DOHH2 (cell line): ENCODE measurements around the gene ZDHHC9.

Source experiments
- EZH2phosphoT487 ChIP-seq: fragments of 200-600 bp; sonication (generic); IDR thresholded peaks from 2 replicates; pipeline ENCODE4 v1.6.1; 2017; ENCODE audit warnings: borderline replicate concordance, mild to moderate bottlenecking, antibody characterized with exemption, low read length, moderate library complexity, mixed read lengths
- TF ChIP-seq, protein P1 (sequence below): fragments of 200-600 bp; sonication (generic); IDR thresholded peaks from one replicate; pipeline ENCODE4 v1.5.1; 2014; ENCODE audit warnings: antibody characterized with exemption, mild to moderate bottlenecking, low read depth, low read length; ENCODE audit not compliant: poor library complexity, severe bottlenecking

DNA sequence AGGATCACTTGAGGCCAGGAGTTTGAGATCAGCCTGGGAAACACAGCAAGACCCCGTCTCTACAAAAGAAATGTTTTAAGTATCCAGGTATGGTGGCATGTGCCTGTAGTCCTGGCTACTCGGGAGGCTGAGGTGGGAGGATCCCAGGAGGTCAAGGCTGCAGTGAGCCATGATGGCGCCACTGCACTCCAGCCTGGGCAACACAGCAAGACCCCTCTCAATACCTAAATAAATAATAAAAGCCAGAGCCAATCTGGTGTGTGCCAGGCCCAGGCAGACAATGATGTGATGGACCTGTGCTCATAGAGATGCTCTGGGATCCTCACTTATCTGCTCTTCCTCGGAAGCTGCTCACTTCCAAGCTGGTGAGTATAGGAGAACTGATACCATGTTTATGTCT is 82.1 kb downstream of the ZDHHC9 start:
- TF ChIP-seq, protein P1, sequence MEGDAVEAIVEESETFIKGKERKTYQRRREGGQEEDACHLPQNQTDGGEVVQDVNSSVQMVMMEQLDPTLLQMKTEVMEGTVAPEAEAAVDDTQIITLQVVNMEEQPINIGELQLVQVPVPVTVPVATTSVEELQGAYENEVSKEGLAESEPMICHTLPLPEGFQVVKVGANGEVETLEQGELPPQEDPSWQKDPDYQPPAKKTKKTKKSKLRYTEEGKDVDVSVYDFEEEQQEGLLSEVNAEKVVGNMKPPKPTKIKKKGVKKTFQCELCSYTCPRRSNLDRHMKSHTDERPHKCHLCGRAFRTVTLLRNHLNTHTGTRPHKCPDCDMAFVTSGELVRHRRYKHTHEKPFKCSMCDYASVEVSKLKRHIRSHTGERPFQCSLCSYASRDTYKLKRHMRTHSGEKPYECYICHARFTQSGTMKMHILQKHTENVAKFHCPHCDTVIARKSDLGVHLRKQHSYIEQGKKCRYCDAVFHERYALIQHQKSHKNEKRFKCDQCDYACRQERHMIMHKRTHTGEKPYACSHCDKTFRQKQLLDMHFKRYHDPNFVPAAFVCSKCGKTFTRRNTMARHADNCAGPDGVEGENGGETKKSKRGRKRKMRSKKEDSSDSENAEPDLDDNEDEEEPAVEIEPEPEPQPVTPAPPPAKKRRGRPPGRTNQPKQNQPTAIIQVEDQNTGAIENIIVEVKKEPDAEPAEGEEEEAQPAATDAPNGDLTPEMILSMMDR: no peak
- TF ChIP-seq EZH2phosphoT487: no peak
